ENCODE measurements around the gene MBNL2. TPM values are rescaled to one million over a fixed set of nuclear protein-coding genes. Genes with fewer than 3 reads are reported as not detected.

MBNL2 gene
- total and polyA plus RNA-seq, 2 of the 13 experiments (the other 11 are each of a cell fraction or from before 2014, with no cell fraction given), result 30.8 to 59.0 TPM

DNA sequence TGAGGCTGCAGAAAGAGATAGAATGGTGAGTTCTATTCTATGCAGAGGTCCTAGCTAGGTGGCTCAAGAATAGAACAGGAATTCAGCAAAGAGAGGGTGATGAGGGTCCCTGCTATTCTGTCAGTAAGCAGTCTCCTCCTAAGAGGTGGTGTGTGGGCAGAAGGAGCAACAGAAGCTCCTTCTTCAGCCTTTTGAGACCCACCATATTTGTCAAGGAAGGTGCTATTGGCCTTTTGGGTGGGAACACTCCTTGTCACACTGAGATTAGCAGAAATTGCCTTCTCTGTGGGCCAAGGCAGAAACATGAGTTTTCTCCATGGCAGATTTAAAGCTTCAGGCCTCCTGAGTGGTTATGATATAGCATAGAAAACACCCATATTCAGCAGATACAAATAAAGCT is 172.4 kb downstream of the MBNL2 start:
- no peak overlapping the region for H2AFZ ChIP-seq (ENCODE audit: low read length)
- CTCF ChIA-PET (ENCODE audit: low intra/inter-chr PET ratio, low total read pairs), result no interaction called here
- intact Hi-C loops (cut with micrococcal nuclease; ENCODE audit: unreplicated experiment) (no loop called here), in situ Hi-C loops (cut with HindIII; ENCODE audit: extremely low pct_ligation_motif_present, low pct_unique_long_range_greater_than_20kb) (no loop called here)
- no peaks in the 10 kb centered on the region for H3K9me3 ChIP-seq (ENCODE audit: low read length)
- H3K36me3 ChIP-seq (replicated peaks in 1 of 2; ENCODE audit: control insufficient read depth in 1 of 2, insufficient read depth in 2 of 2, low read length in 2 of 2), result peaks cover 0 to 21% of the 10 kb centered on the region in 2 experiments; a peak in 3 of 5 replicates
- no peak overlapping the region for H3K9ac ChIP-seq (ENCODE audit: insufficient read depth, low read depth, low read length)
- no peak for ATAC-seq
- no peaks in the 10 kb centered on the region for H4K20me1 ChIP-seq (ENCODE audit: insufficient read depth, low read length)
- DNase-seq (ENCODE audit: low spot score), result no peak
- FAIRE-seq, result no peak
- no TSS peak for BruUV-seq (replicated peaks)
- no peak overlapping the region for H3K27ac ChIP-seq (ENCODE audit: extremely low read length, insufficient read depth, low read length)
- H3K4me3 ChIP-seq (replicated peaks in 1 of 3; ENCODE audit: insufficient read depth in 1 of 3, low read depth in 2 of 3, low read length in 3 of 3), result no peak overlapping the region
- POLR2A ChIA-PET, result no interaction called here
- H3K79me2 ChIP-seq (ENCODE audit: insufficient read depth, low read length), result no peaks in the 10 kb centered on the region
- H3K27me3 ChIP-seq (ENCODE audit: control insufficient read depth in 1 of 2, insufficient read depth in 2 of 2, low read length in 2 of 2), result no peaks in the 10 kb centered on the region
- TF ChIP-seq PHB2 (IDR thresholded peaks at IDR 0.05; ENCODE audit: partially characterized antibody) (no peak), RBM22 (optimal IDR thresholded peaks at IDR 0.05; ENCODE audit: low read length) (peak; percentile 99), POLR2G (IDR thresholded peaks at IDR 0.05; ENCODE audit: low read depth, low read length) (peak; percentile 53)
- no peak overlapping the region for H3K4me2 ChIP-seq (ENCODE audit: low read depth, low read length)
- H3K4me1 ChIP-seq (ENCODE audit: insufficient read depth, low read length), result no peaks in the 10 kb centered on the region

DNA sequence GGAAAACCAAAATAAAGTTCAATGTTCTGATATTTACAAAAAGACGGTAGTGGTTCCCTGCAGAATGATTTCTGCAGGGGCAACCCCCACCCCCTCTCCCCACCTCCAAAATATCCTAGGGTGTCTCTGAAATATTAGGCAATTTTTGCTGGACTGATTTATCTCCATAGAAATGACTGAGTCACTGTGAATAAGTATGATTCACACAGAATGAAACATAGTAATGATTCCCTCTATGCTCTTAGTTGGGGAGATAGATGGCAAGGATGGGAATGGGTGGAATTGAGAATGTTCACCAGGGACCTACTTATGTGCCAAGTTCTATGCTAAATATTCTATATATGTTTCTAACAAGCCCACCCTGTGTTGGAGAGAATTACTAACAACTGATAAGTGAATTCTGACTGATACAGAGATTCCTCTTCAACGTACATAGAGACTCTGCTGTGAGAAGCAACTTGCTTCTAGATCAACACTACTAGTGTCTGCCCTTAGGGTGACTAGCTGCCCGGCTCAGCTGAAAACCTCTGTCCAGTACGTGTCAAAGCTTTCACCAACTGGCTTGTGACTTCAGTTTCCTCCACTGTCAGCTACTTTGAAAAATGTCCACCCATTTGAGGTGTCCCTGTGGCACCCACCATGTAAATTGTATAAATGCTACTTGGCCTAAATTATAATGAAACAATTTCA is 173.5 kb downstream of the MBNL2 start:
- H3K27me3 ChIP-seq (ENCODE audit: control insufficient read depth in 1 of 2, insufficient read depth in 2 of 2, low read length in 2 of 2), result no peaks in the 10 kb centered on the region
- H3K4me2 ChIP-seq (ENCODE audit: low read depth, low read length), result no peak overlapping the region
- ChIA-PET POLR2A (no interaction called here), CTCF (ENCODE audit: low intra/inter-chr PET ratio, low total read pairs) (no interaction called here)
- no peaks in the 10 kb centered on the region for H3K79me2 ChIP-seq (ENCODE audit: insufficient read depth, low read length)
- H3K9me3 ChIP-seq (ENCODE audit: low read length), result no peaks in the 10 kb centered on the region
- no peak overlapping the region for H3K4me3 ChIP-seq (replicated peaks in 1 of 3; ENCODE audit: insufficient read depth in 1 of 3, low read depth in 2 of 3, low read length in 3 of 3)
- peaks cover 0 to 16% of the 10 kb centered on the region in 2 experiments; a peak in 3 of 5 replicates for H3K36me3 ChIP-seq (replicated peaks in 1 of 2; ENCODE audit: control insufficient read depth in 1 of 2, insufficient read depth in 2 of 2, low read length in 2 of 2)
- H4K20me1 ChIP-seq (ENCODE audit: insufficient read depth, low read length), result no peaks in the 10 kb centered on the region
- no peaks in the 10 kb centered on the region for H3K4me1 ChIP-seq (ENCODE audit: insufficient read depth, low read length)
- peak; percentile 44 for ATAC-seq
- no peak for FAIRE-seq
- BruUV-seq (replicated peaks), result no TSS peak
- no peak overlapping the region for H3K9ac ChIP-seq (ENCODE audit: insufficient read depth, low read depth, low read length)
- DNase-seq (ENCODE audit: low spot score), result no peak
- no peak overlapping the region for H2AFZ ChIP-seq (ENCODE audit: low read length)
- no peak overlapping the region for H3K27ac ChIP-seq (ENCODE audit: extremely low read length, insufficient read depth, low read length)
- intact Hi-C loops (cut with micrococcal nuclease; ENCODE audit: unreplicated experiment) (no loop called here), in situ Hi-C loops (cut with HindIII; ENCODE audit: extremely low pct_ligation_motif_present, low pct_unique_long_range_greater_than_20kb) (no loop called here)
- WGBS (ENCODE audit: low lambda C conversion rate), result 86% methylated on average over 3 of the region's 4 CpGs
- peak; percentile 52; the same call in 1 of the 2 replicates for TF ChIP-seq POLR2AphosphoS2 (IDR thresholded peaks at IDR 0.05; ENCODE audit: low read depth, low read length)
- no peak for TF ChIP-seq HOXA9 (CRISPR knock-in tag; IDR thresholded peaks at IDR 0.05; ENCODE audit: borderline replicate concordance)
- TF ChIP-seq RBM22 (optimal IDR thresholded peaks at IDR 0.05; ENCODE audit: low read length), result peak; percentile 86
